Astrocyte of the cerebellum (primary cell): ENCODE results near the gene BIK.

Experiments
- DNase-seq: peaks from one replicate; pipeline ENCODE4 v3.0.0-alpha.2; 2011; ENCODE audit warnings: low read depth
- H3K4me3 ChIP-seq: 2 replicates; pipeline ENCODE4 v1.5.1; 2011; ENCODE audit warnings: mild to moderate bottlenecking, low read depth, low read length, moderate library complexity
- in situ Hi-C: cut with HindIII; loops from 2 replicates; pipeline ENCODE4 v1.10.0; 2017; ENCODE audit warnings: low sequenced_read_pairs
- TF ChIP-seq, protein P1 (sequence below): IDR thresholded peaks from 2 replicates; pipeline ENCODE4 v1.5.1; 2012; ENCODE audit warnings: low read length, low read depth, moderate library complexity, mild to moderate bottlenecking; ENCODE audit errors: missing control alignments

Gene BIK

DNA sequence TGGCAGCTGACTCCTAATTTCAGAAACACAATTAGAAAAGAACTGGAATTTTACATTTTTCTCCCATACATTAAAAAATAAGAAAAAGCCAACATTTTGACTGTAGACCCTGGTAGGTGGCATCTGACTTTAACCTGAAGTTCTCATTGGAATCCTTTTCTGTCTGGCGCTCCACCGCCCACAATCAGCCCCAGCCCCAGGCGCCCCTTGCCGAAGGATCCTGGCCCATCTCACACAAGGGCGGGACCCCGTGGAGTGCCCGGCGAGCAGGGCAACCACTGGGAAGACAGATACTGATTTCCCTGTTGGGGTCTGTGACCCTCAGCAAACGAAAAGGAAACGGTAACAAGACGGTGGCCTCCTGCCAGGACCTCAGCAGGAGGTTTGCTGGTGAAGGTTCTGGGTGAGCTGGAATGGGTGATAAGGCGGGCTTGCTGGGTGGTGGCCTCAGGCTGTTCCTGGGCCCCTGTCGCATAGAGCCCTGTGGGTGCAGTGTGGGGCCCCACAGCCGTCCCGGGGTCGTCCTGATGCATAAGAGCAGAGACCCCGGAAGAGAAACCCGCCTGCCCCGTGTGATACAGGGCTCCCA lies 56.5 kb downstream of the BIK start:
- no peak for DNase-seq
- H3K4me3 ChIP-seq: no peak overlapping the region
- in situ Hi-C loops: no loop called here
- TF ChIP-seq, protein P1, sequence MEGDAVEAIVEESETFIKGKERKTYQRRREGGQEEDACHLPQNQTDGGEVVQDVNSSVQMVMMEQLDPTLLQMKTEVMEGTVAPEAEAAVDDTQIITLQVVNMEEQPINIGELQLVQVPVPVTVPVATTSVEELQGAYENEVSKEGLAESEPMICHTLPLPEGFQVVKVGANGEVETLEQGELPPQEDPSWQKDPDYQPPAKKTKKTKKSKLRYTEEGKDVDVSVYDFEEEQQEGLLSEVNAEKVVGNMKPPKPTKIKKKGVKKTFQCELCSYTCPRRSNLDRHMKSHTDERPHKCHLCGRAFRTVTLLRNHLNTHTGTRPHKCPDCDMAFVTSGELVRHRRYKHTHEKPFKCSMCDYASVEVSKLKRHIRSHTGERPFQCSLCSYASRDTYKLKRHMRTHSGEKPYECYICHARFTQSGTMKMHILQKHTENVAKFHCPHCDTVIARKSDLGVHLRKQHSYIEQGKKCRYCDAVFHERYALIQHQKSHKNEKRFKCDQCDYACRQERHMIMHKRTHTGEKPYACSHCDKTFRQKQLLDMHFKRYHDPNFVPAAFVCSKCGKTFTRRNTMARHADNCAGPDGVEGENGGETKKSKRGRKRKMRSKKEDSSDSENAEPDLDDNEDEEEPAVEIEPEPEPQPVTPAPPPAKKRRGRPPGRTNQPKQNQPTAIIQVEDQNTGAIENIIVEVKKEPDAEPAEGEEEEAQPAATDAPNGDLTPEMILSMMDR: no peak

DNA sequence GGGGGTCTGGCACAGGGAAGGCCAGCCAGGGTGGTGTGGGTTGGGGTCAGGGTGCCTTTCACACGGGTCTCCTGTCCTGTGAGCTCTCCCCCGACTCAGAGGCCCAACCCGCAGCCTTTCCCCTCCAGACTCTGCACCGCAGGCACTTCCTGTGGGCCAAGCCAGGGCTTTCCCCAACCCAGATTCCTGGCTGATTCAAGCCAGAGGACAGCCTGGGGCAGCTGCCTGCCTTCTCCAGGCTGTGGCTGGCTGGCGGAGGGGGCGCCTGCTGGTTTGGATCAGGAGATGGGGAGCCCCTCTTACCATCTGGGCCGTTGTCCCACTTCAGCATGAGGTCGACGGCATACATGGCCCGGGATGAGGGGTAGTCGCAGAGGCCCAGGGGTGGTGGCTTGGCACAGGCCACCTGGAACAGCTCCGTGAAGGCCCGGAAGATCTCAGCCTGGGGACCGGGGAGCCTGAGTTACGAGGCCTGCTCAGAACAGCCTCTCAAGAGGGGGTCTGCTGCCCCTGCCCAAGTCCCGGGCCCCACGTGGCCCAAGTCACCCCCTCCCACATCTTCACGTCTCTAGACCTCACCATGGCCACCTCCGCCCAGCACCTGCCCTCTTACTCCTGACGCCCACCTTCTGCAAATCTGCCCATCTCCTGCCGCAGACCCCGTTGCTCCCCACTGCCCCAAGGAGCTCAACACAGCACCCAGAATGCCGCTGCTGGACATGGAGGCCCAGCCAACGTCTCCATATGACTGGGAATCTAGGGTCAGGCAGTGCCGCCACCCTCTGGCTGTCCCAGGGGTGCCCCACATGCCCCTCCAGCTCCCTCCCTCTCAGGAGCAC lies 58.1 kb downstream of the BIK start:
- no peak for DNase-seq

DNA sequence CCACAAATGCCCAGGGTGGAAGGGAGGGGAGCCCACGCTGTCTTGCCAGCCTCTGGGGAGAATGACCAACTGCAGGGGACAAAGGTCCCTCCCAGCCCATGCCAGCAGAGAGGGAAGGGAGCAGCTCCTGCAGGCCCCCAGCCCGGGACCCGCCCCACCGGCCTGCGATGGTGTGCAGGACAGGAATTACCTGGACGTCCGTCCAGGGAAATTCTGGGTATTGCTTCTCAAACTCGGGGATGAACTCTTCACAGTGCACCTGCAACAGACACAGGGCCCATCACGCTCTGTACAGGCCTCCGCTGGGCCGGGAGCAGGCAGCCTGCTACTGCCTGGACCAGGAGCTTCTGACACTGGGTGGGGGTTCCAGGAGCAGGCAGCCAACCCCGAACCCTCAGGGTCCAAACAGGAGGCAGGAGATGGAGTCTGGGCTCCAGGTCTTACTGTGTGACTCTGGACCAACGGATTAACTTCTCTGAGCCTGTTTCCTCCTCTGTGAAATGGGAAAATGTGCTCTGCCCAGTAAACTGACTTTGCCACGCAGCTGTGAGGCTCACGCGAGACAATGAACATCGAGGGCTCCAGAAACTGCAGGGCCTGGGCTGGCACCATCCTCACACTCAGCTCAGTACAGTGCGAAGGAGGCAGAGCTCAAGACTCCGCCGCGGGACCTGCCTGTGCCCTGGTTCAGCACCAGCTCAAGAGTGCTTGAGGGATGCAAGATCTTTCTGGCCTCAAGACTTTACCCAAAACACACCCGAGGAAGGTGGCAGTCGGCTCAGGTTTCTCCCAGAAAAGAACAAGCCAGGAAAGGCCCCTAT lies 59.0 kb downstream of the BIK start:
- no peak for DNase-seq
- TF ChIP-seq, protein P1: no peak
- H3K4me3 ChIP-seq: no peak overlapping the region
- in situ Hi-C loops: no loop called here

More for the DNA sequence above, 58.1 kb downstream of the BIK start:
- H3K4me3 ChIP-seq: no peak overlapping the region
- TF ChIP-seq, protein P1: no peak
- in situ Hi-C loops: no loop called here

DNA sequence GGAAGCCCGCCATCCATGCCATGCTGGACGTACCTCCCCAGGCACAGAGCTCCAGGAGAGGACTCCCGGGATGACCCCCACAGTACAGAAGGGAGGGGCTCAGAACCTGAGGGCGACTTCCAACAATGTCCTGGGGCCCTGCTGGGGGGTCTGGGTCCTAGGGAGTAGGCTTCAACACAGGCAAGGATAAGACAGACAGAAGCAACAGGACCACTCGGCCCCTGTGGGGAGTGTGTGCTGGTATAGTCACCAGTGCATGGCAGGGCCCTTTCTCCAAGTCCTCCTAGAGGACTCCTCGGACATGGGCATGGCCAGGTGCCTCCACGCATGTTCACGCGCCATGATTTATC lies 59.6 kb downstream of the BIK start:
- DNase-seq: no peak
- H3K4me3 ChIP-seq: no peak overlapping the region
- TF ChIP-seq, protein P1: no peak
- in situ Hi-C loops: no loop called here

DNA sequence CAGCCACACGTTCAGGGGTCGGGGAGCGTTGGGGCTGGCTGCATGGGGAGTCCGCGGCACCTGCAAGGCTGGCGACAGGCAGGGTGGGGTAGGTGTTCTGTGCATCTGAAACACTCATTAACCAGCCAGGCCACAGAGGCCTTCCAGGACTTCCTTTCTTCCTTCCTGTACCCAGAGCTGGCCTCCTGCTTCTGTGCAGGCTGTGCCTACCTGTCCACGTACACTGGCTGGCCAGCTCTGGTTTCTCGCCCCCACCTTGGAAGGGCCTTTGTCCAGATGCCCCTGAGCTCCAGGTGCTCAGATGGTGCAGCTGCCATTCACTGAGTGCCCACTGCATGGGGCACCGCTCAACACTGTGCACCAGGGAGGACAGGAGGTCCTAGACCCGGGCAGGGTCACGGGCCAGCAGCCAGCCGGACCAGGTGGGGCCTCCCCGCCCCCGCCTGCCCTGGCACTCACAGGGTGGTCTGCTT lies 60.5 kb downstream of the BIK start:
- DNase-seq: no peak
- no peak overlapping the region for H3K4me3 ChIP-seq
- TF ChIP-seq, protein P1: no peak
- in situ Hi-C loops: no loop called here

DNA sequence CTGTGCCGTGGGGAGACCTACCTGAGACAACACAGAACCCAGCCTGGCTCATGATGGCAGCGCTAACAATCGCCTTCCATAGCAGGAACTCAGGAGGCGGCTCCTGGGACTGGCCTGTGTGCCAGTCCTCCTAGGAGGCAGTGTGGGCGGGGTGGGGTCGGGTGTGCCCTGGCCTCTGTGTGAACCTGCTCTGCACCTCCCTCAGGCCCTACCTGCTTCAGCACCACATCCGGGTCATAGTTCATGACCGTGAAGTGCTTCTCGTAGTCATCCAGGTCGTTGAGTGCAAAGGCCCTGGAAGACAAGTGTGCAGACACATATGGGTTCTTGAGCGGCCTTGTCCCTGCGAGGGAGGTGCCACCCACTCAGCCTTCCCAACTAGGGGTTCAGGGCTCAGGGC lies 61.1 kb downstream of the BIK start:
- TF ChIP-seq, protein P1: no peak
- no peak overlapping the region for H3K4me3 ChIP-seq
- no peak for DNase-seq
- in situ Hi-C loops: no loop called here
